ENCODE results near the gene CIB4. TPM values are rescaled to one million over a fixed set of nuclear protein-coding genes. Genes with fewer than 3 reads are reported as not detected.
A peak's percentile ranks its signal among the peaks of the same experiment; 100 is the strongest.

CIB4 gene
- total RNA-seq, 2 experiments from 2014 or later: not detected

GRCh38 chr2:26613241-26614215 is 27.6 kb downstream of the CIB4 start:
- Mint-ChIP-seq H3K9me3 (no peaks in the 10 kb centered on the region), H3K27ac (no peak overlapping the region), H3K4me3 (no peak overlapping the region), H3K27me3 (no peaks in the 10 kb centered on the region), H3K36me3 (ENCODE audit: low read depth) (no peaks in the 10 kb centered on the region), H3K4me1 (peaks cover 17% of the 10 kb centered on the region)
- ChIA-PET POLR2A (no interaction called here), CTCF (interaction anchor here (1.0 kb wide), 1 partner anchor 309 kb away, joined by 3 read pairs; no protein-coding TSS in a partner anchor)
- no peak for DNase-seq

GRCh38 chr2:26612522-26613240 is 28.5 kb downstream of the CIB4 start:
- ChIA-PET CTCF (interaction anchor here (0.8 kb wide), 1 partner anchor 29 kb away, joined by 3 read pairs; the partner anchor contains the start of gene CIB4), POLR2A (no interaction called here)
- DNase-seq: no peak
- Mint-ChIP-seq H3K9me3 (no peaks in the 10 kb centered on the region), H3K36me3 (ENCODE audit: low read depth) (no peaks in the 10 kb centered on the region), H3K27me3 (no peaks in the 10 kb centered on the region), H3K27ac (no peak overlapping the region), H3K4me1 (peaks cover 17% of the 10 kb centered on the region), H3K4me3 (no peak overlapping the region)

- peaks cover 17% of the 10 kb centered on the region for H3K4me1 Mint-ChIP-seq
- H3K4me3 Mint-ChIP-seq: no peak overlapping the region
- no peaks in the 10 kb centered on the region for H3K27me3 Mint-ChIP-seq
- CTCF ChIA-PET: interaction anchor here (0.8 kb wide), 1 partner anchor 29 kb away, joined by 3 read pairs; the partner anchor contains the start of gene CIB4
- DNase-seq: no peak
- no peaks in the 10 kb centered on the region for H3K9me3 Mint-ChIP-seq
- H3K27ac Mint-ChIP-seq: no peak overlapping the region
- H3K36me3 Mint-ChIP-seq (ENCODE audit: low read depth): no peaks in the 10 kb centered on the region
- POLR2A ChIA-PET: no interaction called here
Observed at GRCh38 chr2:26612034-26612433, 29.1 kb downstream of the CIB4 start.

- ChIA-PET POLR2A (interaction anchor here (0.6 kb wide), 1 partner anchor 301 kb away, joined by 3 read pairs; no protein-coding TSS in a partner anchor), CTCF (no interaction called here)
- Mint-ChIP-seq H3K9me3 (no peaks in the 10 kb centered on the region), H3K4me1 (peaks cover 17% of the 10 kb centered on the region), H3K4me3 (no peak overlapping the region), H3K36me3 (ENCODE audit: low read depth) (no peaks in the 10 kb centered on the region), H3K27ac (no peak overlapping the region), H3K27me3 (no peaks in the 10 kb centered on the region)
- no peak for DNase-seq
Observed at GRCh38 chr2:26610504-26611335, 30.4 kb downstream of the CIB4 start.

- Mint-ChIP-seq H3K27ac (no peak overlapping the region), H3K4me1 (peaks cover 17% of the 10 kb centered on the region), H3K27me3 (peaks cover under 1% of the 10 kb centered on the region), H3K9me3 (no peaks in the 10 kb centered on the region), H3K36me3 (ENCODE audit: low read depth) (no peaks in the 10 kb centered on the region), H3K4me3 (no peak overlapping the region)
- DNase-seq: peak; percentile 20
- ChIA-PET CTCF (no interaction called here), POLR2A (no interaction called here)
Observed at GRCh38 chr2:26609839-26610277, 31.3 kb downstream of the CIB4 start.

GRCh38 chr2:26609205-26609631 is 31.9 kb downstream of the CIB4 start:
- no peaks in the 10 kb centered on the region for H3K9me3 Mint-ChIP-seq
- peaks cover 17% of the 10 kb centered on the region for H3K4me1 Mint-ChIP-seq
- DNase-seq: no peak
- H3K4me3 Mint-ChIP-seq: no peak overlapping the region
- POLR2A ChIA-PET: no interaction called here
- no peaks in the 10 kb centered on the region for H3K36me3 Mint-ChIP-seq (ENCODE audit: low read depth)
- H3K27ac Mint-ChIP-seq: no peak overlapping the region
- CTCF ChIA-PET: no interaction called here
- H3K27me3 Mint-ChIP-seq: peaks cover 7% of the 10 kb centered on the region

- Mint-ChIP-seq H3K4me3 (no peak overlapping the region), H3K27ac (no peak overlapping the region), H3K9me3 (no peaks in the 10 kb centered on the region), H3K27me3 (peaks cover 9% of the 10 kb centered on the region), H3K36me3 (ENCODE audit: low read depth) (no peaks in the 10 kb centered on the region), H3K4me1 (peaks cover 17% of the 10 kb centered on the region)
- ChIA-PET CTCF (no interaction called here), POLR2A (no interaction called here)
- DNase-seq: no peak
Observed at GRCh38 chr2:26608557-26608956, 32.6 kb downstream of the CIB4 start.

- H3K4me1 Mint-ChIP-seq: peaks cover 17% of the 10 kb centered on the region
- H3K9me3 Mint-ChIP-seq: no peaks in the 10 kb centered on the region
- peaks cover 13% of the 10 kb centered on the region for H3K27me3 Mint-ChIP-seq
- no peak for DNase-seq
- ChIA-PET POLR2A (no interaction called here), CTCF (interaction anchor here (0.8 to 1.2 kb wide), 2 partner anchors 8 to 10 kb away, joined by 3 read pairs; no protein-coding TSS in a partner anchor)
- H3K27ac Mint-ChIP-seq: no peak overlapping the region
- H3K36me3 Mint-ChIP-seq (ENCODE audit: low read depth): no peaks in the 10 kb centered on the region
- no peak overlapping the region for H3K4me3 Mint-ChIP-seq
Observed at GRCh38 chr2:26607698-26608097, 33.5 kb downstream of the CIB4 start.

- Mint-ChIP-seq H3K9me3 (no peaks in the 10 kb centered on the region), H3K4me1 (peaks cover 17% of the 10 kb centered on the region), H3K27ac (peak overlapping the region; percentile 55), H3K36me3 (ENCODE audit: low read depth) (no peaks in the 10 kb centered on the region), H3K27me3 (peaks cover 15% of the 10 kb centered on the region), H3K4me3 (no peak overlapping the region)
- no peak for DNase-seq
- POLR2A ChIA-PET: interaction anchor here (0.6 kb wide), 1 partner anchor 78 kb away, joined by 3 read pairs; no protein-coding TSS in a partner anchor
- CTCF ChIA-PET: interaction anchor here (0.5 to 2.3 kb wide), 6 partner anchors 9 to 982 kb away, joined by 3 to 6 read pairs (median 4); no protein-coding TSS in a partner anchor
Observed at GRCh38 chr2:26606847-26607190, 34.3 kb downstream of the CIB4 start.

- H3K9me3 Mint-ChIP-seq: no peaks in the 10 kb centered on the region
- no peak overlapping the region for H3K4me3 Mint-ChIP-seq
- CTCF ChIA-PET: interaction anchor here (0.7 to 2.3 kb wide), 6 partner anchors 9 to 328 kb away, joined by 3 to 6 read pairs (median 4); no protein-coding TSS in a partner anchor
- POLR2A ChIA-PET: interaction anchor here (0.6 kb wide), 1 partner anchor 79 kb away, joined by 3 read pairs; no protein-coding TSS in a partner anchor
- DNase-seq: no peak
- no peaks in the 10 kb centered on the region for H3K36me3 Mint-ChIP-seq (ENCODE audit: low read depth)
- H3K27ac Mint-ChIP-seq: peak overlapping the region; percentile 55
- peaks cover 17% of the 10 kb centered on the region for H3K4me1 Mint-ChIP-seq
- H3K27me3 Mint-ChIP-seq: peaks cover 19% of the 10 kb centered on the region
Observed at GRCh38 chr2:26605999-26606846, 34.9 kb downstream of the CIB4 start.

- H3K9me3 Mint-ChIP-seq: no peaks in the 10 kb centered on the region
- H3K27me3 Mint-ChIP-seq: peaks cover 20% of the 10 kb centered on the region
- no peak overlapping the region for H3K27ac Mint-ChIP-seq
- ChIA-PET POLR2A (no interaction called here), CTCF (interaction anchor here (0.9 to 2.3 kb wide), 3 partner anchors 8 to 150 kb away, joined by 4 to 6 read pairs (median 4); no protein-coding TSS in a partner anchor)
- peak; percentile 61 for DNase-seq
- H3K4me3 Mint-ChIP-seq: no peak overlapping the region
- H3K36me3 Mint-ChIP-seq (ENCODE audit: low read depth): no peaks in the 10 kb centered on the region
- peaks cover 16% of the 10 kb centered on the region for H3K4me1 Mint-ChIP-seq
Observed at GRCh38 chr2:26605195-26605998, 35.8 kb downstream of the CIB4 start.

Data from activated CD4-positive, alpha-beta T cell treated with anti-CD3 and anti-CD28 coated beads, Interleukin-2, amount 10 ng/mL, durations not matched to agents 7 days and 5 days (primary cell).